GM19043 (cell line): Measurements from ENCODE around the gene D2HGDH.

ENCODE experiments used
- ATAC-seq: cut with Tn5 transposase; IDR thresholded peaks from one replicate; pipeline ENCODE4 v1.9.1; 2021; ENCODE audit warnings: low read depth; ENCODE audit not compliant: unreplicated experiment

D2HGDH gene

GRCh38 chr2:241734467-241735208, at the start of gene D2HGDH:
Gene D2HGDH, plus strand, starts transcription at chr2:241734630. Its CDS starts 595 bp downstream, at chr2:241735225.
- peak; percentile 61 for ATAC-seq

GRCh38 chr2:241686324-241686649, 48.1 kb upstream of the D2HGDH start:
- peak; percentile 6 for ATAC-seq

- peak; percentile 96 for ATAC-seq
Measured at GRCh38 chr2:241686650-241687425, 47.6 kb upstream of the D2HGDH start, which contains the start of gene DTYMK. Gene DTYMK, minus strand, starts transcription at chr2:241686815. Its CDS starts 32 bp downstream, at chr2:241686783.

- ATAC-seq, result no peak
Measured at GRCh38 chr2:241689306-241689705, 45.1 kb upstream of the D2HGDH start.

- ATAC-seq, result no peak
Measured at GRCh38 chr2:241690202-241690717, 44.2 kb upstream of the D2HGDH start.

GRCh38 chr2:241692448-241692847, 42.0 kb upstream of the D2HGDH start:
- ATAC-seq, result no peak

- no peak for ATAC-seq
Measured at GRCh38 chr2:241695651-241696050, 38.8 kb upstream of the D2HGDH start.

- no peak for ATAC-seq
Measured at GRCh38 chr2:241701149-241701398, 33.4 kb upstream of the D2HGDH start.

GRCh38 chr2:241701399-241702154, 32.9 kb upstream of the D2HGDH start, which contains the start of gene ING5:
Gene ING5, plus strand, starts transcription at chr2:241702039. Its CDS starts 27 bp downstream, at chr2:241702066.
- ATAC-seq, result peak; percentile 44

- ATAC-seq, result peak; percentile 62
Measured at GRCh38 chr2:241702155-241703031, 32.0 kb upstream of the D2HGDH start.

- no peak for ATAC-seq
Measured at GRCh38 chr2:241703032-241703604, 31.3 kb upstream of the D2HGDH start.

- ATAC-seq, result no peak
Measured at GRCh38 chr2:241706537-241706936, 27.9 kb upstream of the D2HGDH start.

- ATAC-seq, result no peak
Measured at GRCh38 chr2:241708879-241709278, 25.6 kb upstream of the D2HGDH start.

- ATAC-seq, result no peak
Measured at GRCh38 chr2:241719093-241719492, 15.3 kb upstream of the D2HGDH start.

- no peak for ATAC-seq
Measured at GRCh38 chr2:241720099-241720498, 14.3 kb upstream of the D2HGDH start.

- ATAC-seq, result no peak
Measured at GRCh38 chr2:241720560-241720959, 13.9 kb upstream of the D2HGDH start.

GRCh38 chr2:241721852-241722251, 12.6 kb upstream of the D2HGDH start:
- no peak for ATAC-seq

- ATAC-seq, result no peak
Measured at GRCh38 chr2:241722896-241723454, 11.5 kb upstream of the D2HGDH start.

- ATAC-seq, result no peak
Measured at GRCh38 chr2:241724259-241724974, 10.0 kb upstream of the D2HGDH start.
